GM21390 (cell line): ENCODE measurements around the gene ASPRV1.

ENCODE experiments used
- ATAC-seq: cut with Tn5 transposase; IDR thresholded peaks from one replicate; pipeline ENCODE4 v1.9.1; 2021; ENCODE audit not compliant: unreplicated experiment

Gene ASPRV1

DNA sequence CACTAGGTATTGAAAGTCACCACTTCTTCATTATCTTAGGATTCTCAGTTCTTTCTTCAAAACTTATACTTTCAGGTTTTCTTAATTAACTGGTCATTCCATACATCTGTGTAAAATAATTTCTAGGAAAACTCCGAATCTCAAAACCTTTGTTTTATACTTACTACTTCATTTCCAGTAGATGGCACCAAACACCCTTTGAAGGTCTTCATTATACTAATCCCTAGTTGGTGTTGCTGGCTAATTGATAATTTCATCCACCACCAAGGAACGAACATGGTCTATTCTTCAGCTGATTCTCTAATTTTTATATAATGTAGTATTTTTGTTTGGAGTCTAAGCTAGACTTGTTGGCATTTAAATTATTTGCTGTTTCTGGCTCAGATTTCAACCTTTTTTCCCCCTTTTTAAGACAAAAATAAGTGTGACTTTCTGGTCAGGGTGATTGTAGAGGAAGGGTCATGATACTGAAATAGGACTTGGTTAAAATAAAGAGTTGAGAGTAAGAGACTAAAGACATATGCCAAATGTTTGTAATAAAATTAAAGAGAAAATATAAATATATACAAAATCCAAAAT is 49.4 kb downstream of the ASPRV1 start:
- ATAC-seq = no peak
